ENCODE measurements around the gene CRB3.
"Not testable (repeated sequence)": the region's sequence is repeated elsewhere in the genome, so short reads cannot be mapped to it uniquely, and the experiment has no call there.

Gene CRB3, protein sequence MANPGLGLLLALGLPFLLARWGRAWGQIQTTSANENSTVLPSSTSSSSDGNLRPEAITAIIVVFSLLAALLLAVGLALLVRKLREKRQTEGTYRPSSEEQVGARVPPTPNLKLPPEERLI

DNA sequence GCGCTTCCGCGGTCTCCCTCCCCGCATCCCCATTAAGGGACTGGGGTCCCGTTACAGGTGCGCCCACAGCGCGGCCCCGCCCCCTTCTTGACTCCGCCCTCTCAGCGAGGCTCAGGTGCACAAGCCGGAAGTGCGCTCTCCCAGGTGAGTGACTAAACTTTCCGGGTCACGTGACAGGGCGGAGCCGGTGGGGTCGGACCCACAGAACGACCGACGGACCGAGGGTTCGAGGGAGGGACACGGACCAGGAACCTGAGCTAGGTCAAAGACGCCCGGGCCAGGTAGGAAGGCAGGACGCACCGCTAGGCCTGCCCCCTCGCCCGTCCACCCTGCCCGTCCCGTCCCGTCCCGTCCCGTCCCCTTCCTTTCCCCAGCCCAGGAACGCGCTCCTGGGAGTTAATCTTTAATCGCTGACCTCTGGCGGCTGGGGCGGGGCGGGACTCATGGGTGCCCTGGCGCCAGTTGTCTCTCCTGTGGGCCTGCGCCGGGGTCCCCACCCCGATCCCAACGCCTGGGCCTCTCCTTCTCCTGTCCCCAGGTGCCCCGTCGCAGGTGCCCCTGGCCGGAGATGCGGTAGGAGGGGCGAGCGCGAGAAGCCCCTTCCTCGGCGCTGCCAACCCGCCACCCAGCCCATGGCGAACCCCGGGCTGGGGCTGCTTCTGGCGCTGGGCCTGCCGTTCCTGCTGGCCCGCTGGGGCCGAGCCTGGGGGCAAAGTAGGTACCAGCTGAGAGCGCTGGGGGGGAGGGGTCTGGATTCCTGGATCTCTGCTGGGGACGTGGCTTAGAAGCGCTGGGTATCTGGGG, at the start of gene CRB3:
TSS of gene CRB3 (plus strand) at position 202 of the 804 bp plus-strand sequence. CDS start at position 633, 431 bp downstream.
- no peak for DNase-seq (ENCODE audit: low read depth)
- H3K4me3 ChIP-seq (ENCODE audit: low read depth, low read length): no peak within 1 kb of the TSS

DNA sequence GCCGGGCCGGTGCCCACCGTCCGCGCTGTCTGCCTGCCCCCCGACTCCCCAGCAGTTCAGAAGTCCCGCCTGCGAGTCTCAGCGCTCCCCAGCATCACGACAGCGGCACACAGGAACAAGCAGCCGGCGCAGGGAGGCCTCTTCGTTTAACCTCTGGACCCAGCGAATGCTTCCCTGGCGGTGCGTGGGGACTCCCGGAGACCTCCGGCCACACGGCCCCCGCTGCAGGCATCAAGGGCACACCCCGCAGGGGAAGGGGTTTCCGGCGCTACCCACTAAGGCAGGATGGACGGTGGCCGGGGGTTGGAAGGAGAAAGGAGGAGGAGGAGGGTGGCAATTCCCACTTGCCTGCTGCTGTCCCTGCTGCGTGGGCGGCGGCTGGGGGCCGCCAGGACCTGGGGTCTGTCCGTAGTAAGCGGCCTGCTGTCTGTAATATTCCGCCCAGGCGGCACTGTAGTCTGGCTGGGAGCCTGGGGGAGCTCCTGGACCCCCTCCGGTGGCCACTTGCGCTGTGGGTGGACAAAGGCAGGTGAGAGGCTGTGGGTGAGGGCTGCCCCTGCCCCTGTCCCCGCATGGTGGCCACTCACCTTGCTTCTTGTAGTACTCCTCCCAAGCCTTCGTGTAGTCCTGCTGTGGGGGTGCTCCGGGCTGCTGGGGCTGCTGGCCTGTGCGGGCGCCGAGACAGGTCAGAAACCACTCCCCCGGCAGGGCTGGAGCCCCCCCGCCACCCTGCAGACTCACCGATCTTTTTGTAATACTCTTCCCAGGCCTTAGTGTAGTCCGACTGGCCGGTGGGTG, 49.1 kb upstream of the CRB3 start:
- DNase-seq (ENCODE audit: low read depth): no peak
- no peak overlapping the region for H3K4me3 ChIP-seq (ENCODE audit: low read depth, low read length)

DNA sequence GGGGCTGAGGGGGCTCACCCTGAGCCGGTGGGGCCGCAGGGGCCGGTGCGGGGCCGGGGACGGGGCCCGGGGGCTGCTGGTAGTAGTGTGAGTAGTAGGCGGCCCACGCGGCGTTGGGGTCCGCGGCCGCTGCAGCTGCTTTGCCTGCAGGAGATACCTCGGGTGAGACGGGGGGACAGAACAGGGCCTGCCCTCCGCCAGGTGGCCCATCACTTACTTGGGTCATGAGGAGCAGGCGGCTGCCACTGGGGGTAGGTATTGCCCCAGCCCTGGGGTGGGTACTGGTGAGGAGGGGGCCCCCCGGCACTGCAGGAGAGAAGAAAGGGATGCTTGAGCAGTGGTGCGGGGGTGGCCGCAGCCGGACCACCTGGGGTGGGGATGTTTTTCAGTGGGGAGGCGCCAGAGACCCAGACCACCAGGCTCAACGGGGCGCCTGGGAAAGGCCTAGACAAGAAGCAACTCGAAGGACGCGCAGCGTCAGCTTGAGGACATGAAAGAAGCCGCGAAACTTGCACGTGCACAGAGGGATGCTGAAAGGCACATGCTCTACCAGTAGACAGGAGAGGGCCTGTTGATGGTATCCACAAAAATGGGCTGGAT, 48.4 kb upstream of the CRB3 start:
- DNase-seq (ENCODE audit: low read depth): no peak

DNA sequence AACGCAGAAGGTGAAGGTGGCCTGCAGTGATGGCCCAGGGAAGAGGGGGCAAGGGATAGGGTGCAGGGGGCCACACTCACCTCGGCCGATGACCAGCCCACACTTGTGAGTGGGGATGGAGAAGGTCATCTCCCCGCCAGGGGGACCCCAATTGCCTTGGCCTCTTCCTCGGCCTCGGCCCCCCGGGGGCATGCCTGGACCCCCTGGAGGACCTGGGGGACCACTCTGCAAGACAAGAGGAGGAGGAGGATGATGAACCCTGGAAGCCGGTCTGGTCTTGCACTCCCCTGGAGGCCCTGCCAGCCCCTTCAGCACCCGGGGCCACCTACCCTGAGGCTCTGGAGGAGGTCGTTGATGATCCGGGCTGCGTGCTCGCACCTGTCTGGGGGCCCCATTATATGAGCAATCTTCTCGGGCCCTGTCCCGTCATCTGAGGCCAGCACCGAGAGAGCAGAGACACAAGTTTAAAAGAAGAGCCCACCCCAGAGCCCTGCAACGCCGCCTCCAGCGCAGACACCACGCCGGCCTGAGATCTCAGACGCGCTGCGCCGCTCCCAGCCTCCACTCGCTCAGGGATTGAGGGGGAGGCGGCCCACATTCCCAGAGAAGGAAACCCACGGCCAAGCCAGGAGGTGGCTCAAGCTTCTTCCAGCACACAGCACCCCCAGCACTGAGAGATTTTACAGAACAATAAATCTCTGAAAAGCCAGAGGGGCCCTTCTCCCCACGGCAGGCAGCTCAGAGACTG, 47.2 kb upstream of the CRB3 start:
- no peak for DNase-seq (ENCODE audit: low read depth)
- H3K4me3 ChIP-seq (ENCODE audit: low read depth, low read length): no peak overlapping the region

More for the DNA sequence above, 48.4 kb upstream of the CRB3 start:
- no peak overlapping the region for H3K4me3 ChIP-seq (ENCODE audit: low read depth, low read length)

DNA sequence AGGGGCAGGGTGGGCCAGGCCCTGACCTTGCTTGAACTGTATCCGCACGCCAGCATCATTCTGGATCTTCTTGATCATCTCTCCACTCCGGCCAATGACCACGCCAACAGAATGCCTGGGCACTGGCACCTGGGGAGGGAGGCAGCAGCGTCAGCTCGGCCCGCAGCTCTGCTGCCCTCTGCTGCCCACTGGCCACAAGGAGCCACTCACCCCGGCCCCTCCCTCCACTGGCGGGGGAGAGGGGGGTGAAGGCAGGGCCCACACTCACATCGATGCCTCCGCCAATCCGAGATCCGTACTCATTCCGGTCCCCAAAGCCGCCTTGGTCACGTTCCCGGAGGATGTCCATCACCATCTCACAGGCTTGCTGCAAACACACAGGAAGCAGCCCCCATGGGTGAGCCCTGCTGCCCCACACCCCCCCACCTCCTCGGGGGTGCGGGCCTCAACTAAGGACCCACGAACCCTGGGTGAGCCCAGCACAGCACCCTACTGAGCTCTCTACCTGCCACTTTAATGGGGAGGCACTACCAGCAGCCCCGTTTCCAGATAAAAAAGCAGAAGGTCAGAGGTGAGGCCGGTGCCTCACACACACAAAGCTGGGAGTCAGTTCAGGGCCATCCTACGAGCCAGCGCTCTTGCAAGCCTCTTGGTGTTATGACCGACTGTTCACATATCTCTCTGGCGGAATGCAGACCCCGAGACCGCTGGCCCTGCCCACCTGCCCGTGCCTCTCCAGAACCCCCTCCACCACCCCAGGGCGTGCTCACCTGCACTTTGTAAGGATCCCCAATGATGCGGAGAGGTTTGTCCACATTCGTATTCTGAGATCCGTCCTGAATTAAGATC, 46.1 kb upstream of the CRB3 start:
- H3K4me3 ChIP-seq (ENCODE audit: low read depth, low read length): no peak overlapping the region
- peak; percentile 1 for DNase-seq (ENCODE audit: low read depth)

DNA sequence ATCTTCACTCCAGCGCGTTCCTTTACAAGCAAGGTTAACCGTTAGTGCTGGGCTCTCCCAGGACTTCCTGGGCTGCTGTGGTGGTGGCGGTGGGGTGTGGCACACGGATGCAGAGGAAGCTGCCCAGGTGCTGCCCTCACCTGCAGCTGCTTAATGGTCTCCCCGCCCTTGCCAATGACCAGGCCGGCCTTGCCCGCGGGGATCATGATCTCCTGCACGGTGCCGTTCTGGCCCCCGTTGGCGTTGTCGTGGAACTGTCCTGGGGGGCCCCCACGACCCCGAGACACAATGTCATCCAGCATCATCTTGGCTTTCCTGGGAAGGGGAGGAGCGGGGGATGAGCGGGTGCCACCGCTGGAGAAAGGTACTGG, 45.5 kb upstream of the CRB3 start:
- no peak overlapping the region for H3K4me3 ChIP-seq (ENCODE audit: low read depth, low read length)
- DNase-seq (ENCODE audit: low read depth): no peak

DNA sequence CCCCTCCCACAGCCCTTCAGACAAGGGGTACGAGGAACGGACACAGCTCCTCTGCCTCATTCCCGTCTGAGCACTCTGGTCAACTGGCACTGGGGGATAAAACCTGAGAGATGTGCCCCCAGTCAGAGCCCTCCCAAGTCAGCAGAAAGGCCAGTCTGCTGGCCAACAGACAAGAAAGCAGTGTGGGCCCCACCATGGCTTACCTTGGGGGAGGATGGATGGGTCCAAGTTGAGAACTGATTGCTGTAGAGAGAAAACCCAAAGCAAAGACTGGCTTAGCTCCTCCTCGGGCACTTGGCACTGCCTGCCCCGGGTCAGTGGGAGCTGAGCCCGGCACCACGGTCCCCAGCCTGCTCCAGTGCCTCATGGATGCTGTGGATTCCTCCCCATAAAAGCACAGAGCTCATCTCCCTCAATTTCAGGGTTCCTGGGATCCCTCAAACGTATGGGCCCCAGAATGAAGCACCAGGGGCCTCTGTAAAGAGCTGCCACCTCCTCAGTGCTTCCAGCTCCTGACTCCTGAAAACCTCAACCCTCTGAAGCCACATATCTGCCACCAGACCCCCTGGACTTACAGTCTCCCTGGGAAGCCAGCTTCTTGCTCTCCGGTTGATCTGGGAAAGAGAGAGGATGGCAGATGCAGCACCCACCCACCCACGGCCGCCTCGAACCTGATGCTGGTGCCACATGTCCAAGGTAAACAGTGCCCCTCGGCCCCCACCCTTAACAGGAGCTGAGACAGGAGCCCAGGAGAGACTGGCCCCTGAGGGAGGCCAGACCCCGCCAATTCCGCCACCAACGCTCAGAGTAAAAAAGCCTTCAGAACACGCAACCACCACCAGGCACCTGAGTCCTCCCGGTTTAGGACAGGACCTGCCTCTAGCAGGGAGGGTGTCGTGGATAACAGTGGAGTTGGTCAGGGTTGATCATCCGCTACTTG, 42.7 kb upstream of the CRB3 start:
- no peak overlapping the region for H3K4me3 ChIP-seq (ENCODE audit: low read depth, low read length)

DNA sequence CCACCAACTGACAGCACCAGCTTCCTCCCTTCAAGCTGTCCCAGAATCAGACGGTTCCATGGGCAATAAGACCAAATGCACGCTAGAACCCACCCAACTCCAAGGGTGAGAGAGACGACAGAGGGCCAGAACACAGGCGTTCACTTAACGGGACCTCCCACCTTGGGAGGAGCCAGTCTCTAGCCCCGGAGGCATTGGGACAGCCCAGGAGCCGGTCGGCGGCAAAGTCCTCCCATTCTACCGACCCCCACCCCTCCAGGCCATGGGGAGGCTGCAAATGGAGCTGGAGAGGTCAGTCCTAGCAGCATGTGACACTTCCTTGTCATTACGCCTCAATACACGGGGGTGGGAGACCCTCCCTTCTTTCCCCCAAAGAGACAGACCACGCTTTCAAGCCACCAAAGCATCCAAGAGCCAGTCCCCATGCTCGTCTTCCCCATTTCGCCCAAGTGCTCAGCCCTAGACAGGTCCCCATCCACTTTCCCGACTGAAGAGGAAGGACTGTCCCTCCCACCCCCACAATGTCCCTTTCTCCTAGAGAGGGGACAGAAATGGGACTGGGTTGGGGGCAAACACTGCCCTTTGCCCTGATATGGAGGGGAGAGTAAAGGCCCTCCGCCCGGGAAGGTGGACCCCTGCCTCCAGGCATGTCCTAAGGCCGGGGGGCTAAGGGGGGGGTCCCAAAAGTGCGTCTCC, 40.4 kb upstream of the CRB3 start:
- peak overlapping the region; percentile 71 for H3K4me3 ChIP-seq (ENCODE audit: low read depth, low read length)
- peak; percentile 7 for DNase-seq (ENCODE audit: low read depth)

More for the DNA sequence above, 42.7 kb upstream of the CRB3 start:
- DNase-seq (ENCODE audit: low read depth): no peak

DNA sequence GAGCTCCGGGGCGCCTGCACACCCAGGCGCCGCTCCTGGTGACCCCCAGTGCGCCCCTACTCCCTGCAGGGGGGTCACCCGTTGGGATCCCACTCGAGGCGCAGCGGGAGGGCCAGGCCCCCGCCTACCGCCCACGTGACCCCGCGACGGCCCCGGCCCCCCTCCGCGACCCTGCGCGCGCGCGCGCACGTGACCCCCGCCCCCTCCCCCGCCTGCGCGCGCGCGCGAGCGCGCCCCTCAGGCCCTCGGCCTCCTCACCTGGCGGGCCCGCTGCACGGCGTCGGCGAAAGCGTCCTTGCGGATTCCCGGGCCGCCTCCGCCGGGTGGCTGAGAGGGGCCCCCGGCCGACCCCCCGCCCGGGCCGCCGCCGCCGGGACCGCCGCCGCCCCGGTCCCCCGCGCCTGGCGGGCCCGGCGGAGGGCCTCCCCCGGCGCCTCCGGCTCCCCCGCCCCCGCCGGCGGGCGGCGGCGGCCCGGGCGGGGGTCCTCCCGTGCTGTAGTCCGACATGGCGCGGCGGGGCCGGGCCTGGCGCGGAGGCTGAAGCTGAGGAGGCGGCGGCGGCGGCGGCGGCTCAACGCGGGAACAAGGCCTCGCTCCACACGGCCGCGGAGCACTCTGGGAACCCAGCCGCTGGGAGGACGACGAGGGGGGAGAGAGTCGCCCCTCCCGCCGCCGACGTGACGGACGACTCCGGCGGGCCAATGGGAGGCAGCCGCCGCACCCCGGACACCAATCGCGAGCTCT, 39.7 kb upstream of the CRB3 start, which contains the start of gene KHSRP:
TSS of gene KHSRP (minus strand) at position 617 of the 744 bp plus-strand sequence. CDS start at position 507, 110 bp downstream.
- no peak for DNase-seq (ENCODE audit: low read depth)
- peak within 1 kb of the TSS; percentile 71 for H3K4me3 ChIP-seq (ENCODE audit: low read depth, low read length)

DNA sequence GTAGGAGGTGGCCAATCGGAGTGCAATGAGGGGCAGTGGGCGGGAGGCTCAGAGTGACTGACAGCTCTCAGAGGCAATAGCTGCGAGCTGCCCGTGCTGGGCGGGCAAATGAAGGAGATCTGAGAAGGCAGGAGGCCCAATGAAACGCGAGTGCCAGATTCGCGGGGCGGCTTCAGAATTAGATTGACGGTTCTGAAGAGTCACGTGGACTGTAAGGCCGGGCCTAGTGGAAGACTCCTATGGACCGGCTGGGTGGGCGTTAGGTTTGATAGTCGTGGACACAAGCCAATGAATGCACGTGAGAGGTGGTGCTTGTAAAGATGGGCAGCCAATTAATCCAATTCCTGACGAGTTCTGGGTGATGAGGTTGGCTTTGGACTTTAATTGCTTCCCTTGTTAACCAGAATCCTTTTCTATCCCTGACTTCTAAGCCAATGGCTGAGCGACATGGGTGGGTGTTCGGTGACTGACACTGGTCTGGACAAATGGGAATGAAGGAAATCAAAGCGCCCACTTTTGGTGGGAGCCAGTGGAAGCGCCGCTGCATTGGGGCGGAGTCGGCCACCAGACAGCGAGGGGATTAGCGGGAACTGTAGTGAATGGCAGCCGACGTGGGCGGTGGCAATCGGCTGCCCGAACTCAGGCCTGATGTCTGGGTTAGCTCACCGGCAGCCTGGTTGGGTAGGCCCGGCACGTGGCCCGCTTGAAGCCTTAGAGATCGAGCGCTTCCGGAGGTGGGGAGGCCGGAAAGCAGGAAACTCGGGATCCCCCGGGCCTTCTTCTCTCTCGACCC, 38.9 kb upstream of the CRB3 start:
- peak overlapping the region; percentile 24 for H3K4me3 ChIP-seq (ENCODE audit: low read depth, low read length)
- peak; percentile 100 for DNase-seq (ENCODE audit: low read depth)

DNA sequence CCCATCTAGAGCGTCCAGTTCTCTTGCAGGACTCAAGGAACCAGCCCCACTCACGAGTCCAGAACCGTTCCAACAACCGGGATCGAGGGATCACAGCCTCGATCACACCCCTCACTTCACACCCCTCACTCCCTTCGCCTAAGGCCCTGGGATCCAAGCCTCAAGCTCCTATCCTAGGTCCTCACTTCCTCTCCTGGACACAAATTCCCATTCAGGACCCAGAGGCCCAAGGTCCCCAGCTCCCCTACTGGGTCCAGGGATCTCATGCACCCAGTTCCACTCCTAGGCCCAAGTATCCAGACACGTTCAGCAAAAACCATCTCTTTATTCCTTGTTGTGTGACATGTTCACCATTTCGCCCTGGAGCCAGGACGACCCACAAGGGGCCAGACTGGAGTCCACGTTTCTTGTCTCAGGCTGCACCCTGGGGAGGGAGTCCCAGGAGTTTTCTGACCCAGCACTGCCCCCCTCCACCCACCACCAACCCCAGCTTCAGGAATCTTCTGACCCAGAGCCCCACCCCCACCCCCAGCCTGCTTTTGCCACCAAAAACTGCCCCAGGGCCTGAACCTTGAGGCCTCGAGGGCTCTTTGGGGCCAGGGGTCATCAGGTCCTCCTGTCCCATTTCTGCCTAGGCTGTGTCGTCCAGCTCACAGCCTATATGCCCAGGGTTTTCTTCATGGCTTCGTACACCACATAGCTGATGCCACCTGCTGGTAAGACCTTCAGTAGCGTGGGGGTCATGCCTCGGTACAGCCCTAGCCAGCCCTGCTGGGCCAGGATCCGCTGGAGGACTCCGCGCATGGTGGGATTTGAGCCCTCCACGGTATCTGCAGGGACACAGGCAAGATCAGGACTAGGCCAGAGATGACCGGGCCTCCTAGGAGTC, 38.1 kb upstream of the CRB3 start:
- no peak for DNase-seq (ENCODE audit: low read depth)

DNA sequence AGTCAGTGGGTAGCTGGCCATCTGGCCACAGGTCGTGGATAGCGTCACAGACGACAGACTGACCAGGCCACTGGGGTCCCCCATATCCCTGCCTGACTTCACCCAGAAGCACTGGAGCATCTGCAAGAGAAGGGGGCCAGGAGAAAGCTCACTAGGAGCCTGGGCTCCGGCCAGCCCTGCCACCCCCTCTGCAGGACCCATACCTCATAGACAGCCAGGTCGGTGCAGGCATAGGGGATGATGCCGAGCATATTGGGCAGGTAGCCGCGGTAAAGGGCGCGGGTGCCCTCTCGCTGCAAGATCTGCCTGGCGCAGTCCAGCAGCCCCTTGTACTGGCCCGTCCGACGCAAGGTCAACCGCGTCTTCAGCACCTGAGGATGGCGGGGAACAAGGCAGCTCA, 36.9 kb upstream of the CRB3 start:
- DNase-seq (ENCODE audit: low read depth): no peak
- H3K4me3 ChIP-seq (ENCODE audit: low read depth, low read length): no peak overlapping the region

More for the DNA sequence above, 38.1 kb upstream of the CRB3 start:
- peak overlapping the region; percentile 24 for H3K4me3 ChIP-seq (ENCODE audit: low read depth, low read length)

DNA sequence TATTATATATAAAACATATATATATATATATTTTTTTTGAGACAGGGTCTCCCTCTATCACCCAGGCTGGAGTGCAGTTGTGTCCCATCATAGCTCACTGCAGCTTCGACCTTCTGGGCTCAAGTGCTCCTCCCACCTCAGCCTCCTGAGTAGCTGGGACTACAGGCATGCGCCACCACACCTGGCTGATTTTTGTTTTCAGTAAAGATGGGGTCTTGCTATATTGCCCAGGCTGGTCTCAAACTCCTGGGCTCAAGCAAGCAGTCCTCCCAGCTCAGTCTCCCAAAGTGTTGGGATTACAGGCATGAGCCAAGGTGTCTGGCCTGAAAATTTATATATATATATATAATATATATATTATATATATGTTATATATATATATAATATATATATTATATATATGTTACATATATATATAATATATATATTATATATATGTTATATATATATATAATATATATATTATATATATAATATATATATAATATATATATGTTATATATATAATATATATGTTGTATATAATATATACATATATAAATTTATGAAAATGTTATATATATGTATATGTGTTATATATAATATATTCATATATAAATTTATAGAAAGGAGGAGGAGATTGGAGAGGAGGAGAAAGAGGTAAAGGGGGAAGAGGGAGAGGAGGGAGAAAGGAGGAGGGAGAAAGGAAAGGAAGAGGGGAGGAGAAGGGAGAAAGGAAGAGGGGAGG, 35.2 kb upstream of the CRB3 start:
- DNase-seq (ENCODE audit: low read depth); H3K4me3 ChIP-seq (ENCODE audit: low read depth, low read length): not testable (repeated sequence)
